GM23338 (cell line): ENCODE data around the gene HPCA. TPM values are rescaled to one million over a fixed set of nuclear protein-coding genes. Genes with fewer than 3 reads are reported as not detected.

ENCODE experiments used
- ATAC-seq: fragments of 200-7000 bp; cut with Tn5 transposase; 3 replicates; pipeline ENCODE4 v1.9.1; 2020
- DNase-seq: peaks from one replicate; pipeline ENCODE4 v3.0.0-alpha.2; 2015; ENCODE audit warnings: low spot score
- H2AFZ ChIP-seq: fragments of 200-600 bp; sonication (generic); 2 replicates; pipeline ENCODE4 v1.8.0; 2016; ENCODE audit warnings: antibody characterized with exemption, mild to moderate bottlenecking, moderate library complexity
- H3F3A ChIP-seq: fragments of 200-600 bp; sonication (generic); replicated peaks from 2 replicates; pipeline ENCODE4 v1.8.0; 2017; ENCODE audit warnings: antibody characterized with exemption, mixed run types, low read depth
- H3K27ac ChIP-seq: fragments of 200-600 bp; sonication (generic); 2 replicates; pipeline ENCODE4 v1.6.1; 2016; ENCODE audit warnings: low read depth
- H3K27me3 ChIP-seq: fragments of 200-600 bp; sonication (generic); 2 replicates; pipeline ENCODE4 v1.8.0; 2016; ENCODE audit warnings: mild to moderate bottlenecking, mixed run types, moderate library complexity; ENCODE audit not compliant: insufficient read depth
- H3K36me3 ChIP-seq: fragments of 200-600 bp; sonication (generic); 2 replicates; pipeline ENCODE4 v1.8.0; 2016; ENCODE audit warnings: mild to moderate bottlenecking; ENCODE audit not compliant: insufficient read depth
- H3K4me1 ChIP-seq: fragments of 200-600 bp; sonication (generic); 2 replicates; pipeline ENCODE4 v1.8.0; 2016; ENCODE audit warnings: mild to moderate bottlenecking, moderate library complexity; ENCODE audit not compliant: insufficient read depth
- H3K4me2 ChIP-seq: fragments of 200-600 bp; sonication (generic); 2 replicates; pipeline ENCODE4 v1.7.1; 2017; ENCODE audit warnings: mixed run types
- H3K4me3 ChIP-seq: fragments of 200-600 bp; sonication (generic); 2 replicates; pipeline ENCODE4 v1.6.1; 2016; ENCODE audit warnings: mixed run types
- H3K79me2 ChIP-seq: fragments of 200-600 bp; sonication (generic); replicated peaks from 2 replicates; pipeline ENCODE4 v1.8.0; 2017; ENCODE audit warnings: mild to moderate bottlenecking; ENCODE audit not compliant: insufficient read depth
- H3K9me2 ChIP-seq: fragments of 200-600 bp; sonication (generic); 2 replicates; pipeline ENCODE4 v1.8.0; 2017; ENCODE audit not compliant: insufficient read depth
- H4K20me1 ChIP-seq: fragments of 200-600 bp; sonication (generic); replicated peaks from 2 replicates; pipeline ENCODE4 v1.8.0; 2017; ENCODE audit warnings: mild to moderate bottlenecking; ENCODE audit not compliant: insufficient read depth
- H3K27ac Mint-ChIP-seq: 2 replicates; pipeline ENCODE4 v1.8.0; 2020; ENCODE audit warnings: inconsistent platforms, mild to moderate bottlenecking, moderate library complexity, mixed read lengths
- H3K27me3 Mint-ChIP-seq: 3 replicates; pipeline ENCODE4 v1.8.0; 2022; ENCODE audit warnings: low read depth, mild to moderate bottlenecking, moderate library complexity, mixed read lengths, inconsistent platforms; ENCODE audit not compliant: insufficient read depth, poor library complexity
- H3K36me3 Mint-ChIP-seq: 3 replicates; pipeline ENCODE4 v1.8.0; 2021; ENCODE audit warnings: low read depth, mild to moderate bottlenecking, inconsistent platforms, moderate library complexity, mixed read lengths
- H3K4me1 Mint-ChIP-seq: 3 replicates; pipeline ENCODE4 v1.8.0; 2020; ENCODE audit warnings: mild to moderate bottlenecking, inconsistent platforms, mixed read lengths
- H3K4me3 Mint-ChIP-seq: 3 replicates; pipeline ENCODE4 v1.8.0; 2021; ENCODE audit warnings: moderate library complexity, mild to moderate bottlenecking, inconsistent platforms, mixed read lengths
- H3K9me3 Mint-ChIP-seq: 3 replicates; pipeline ENCODE4 v1.8.0; 2020; ENCODE audit warnings: moderate library complexity, mild to moderate bottlenecking, inconsistent platforms, mixed read lengths
- CREB1 ChIP-seq: fragments of 250-450 bp; sonication (Bioruptor Pico); IDR thresholded peaks from 2 replicates; pipeline ENCODE4 v1.5.0; 2020; ENCODE audit warnings: low read depth, mild to moderate bottlenecking, moderate library complexity
- CTCF ChIP-seq, 2 experiments: fragments of 200-600 bp in 1 of 2; sonication (generic) in 1 of 2; conservative IDR thresholded peaks; 2 replicates each; pipeline versions ENCODE4 v1.5.1 to v1.6.1; 2016 to 2017; ENCODE audit warnings: antibody characterized with exemption in 2 of 2, low read depth in 2 of 2, mild to moderate bottlenecking in 2 of 2, moderate library complexity in 1 of 2
- ETS1 ChIP-seq: IDR thresholded peaks from 2 replicates; pipeline ENCODE4 v1.6.1; 2016; ENCODE audit warnings: antibody characterized with exemption
- EZH2 ChIP-seq: fragments of 200-600 bp; sonication (generic); IDR thresholded peaks from one replicate; pipeline ENCODE4 v1.8.0; 2017; ENCODE audit warnings: antibody characterized with exemption, mild to moderate bottlenecking, low read depth; ENCODE audit not compliant: unreplicated experiment
- EZH2phosphoT487 ChIP-seq: fragments of 200-600 bp; sonication (generic); IDR thresholded peaks from one replicate; pipeline ENCODE4 v1.8.1; 2018; ENCODE audit warnings: antibody characterized with exemption; ENCODE audit not compliant: unreplicated experiment
- JUNB ChIP-seq: IDR thresholded peaks from one replicate; pipeline ENCODE4 v1.6.1; 2016; ENCODE audit warnings: antibody characterized with exemption; ENCODE audit not compliant: unreplicated experiment
- NANOG ChIP-seq: IDR thresholded peaks from 2 replicates; pipeline ENCODE4 v1.6.1; 2016; ENCODE audit warnings: antibody characterized with exemption, borderline replicate concordance
- POLR2AphosphoS5 ChIP-seq: IDR thresholded peaks from 2 replicates; pipeline ENCODE4 v1.6.1; 2016; ENCODE audit warnings: antibody characterized with exemption, low read depth
- REST ChIP-seq: IDR thresholded peaks from one replicate; pipeline ENCODE4 v1.6.1; 2018; ENCODE audit warnings: antibody characterized with exemption; ENCODE audit not compliant: unreplicated experiment
- STAT1 ChIP-seq: IDR thresholded peaks from one replicate; pipeline ENCODE4 v1.6.1; 2016; ENCODE audit warnings: antibody characterized with exemption; ENCODE audit not compliant: unreplicated experiment
- ZNF114 ChIP-seq: fragments of 250-450 bp; sonication (Bioruptor Pico); IDR thresholded peaks from 2 replicates; pipeline ENCODE4 v1.5.0; 2020; ENCODE audit warnings: mild to moderate bottlenecking, moderate library complexity
- ZNF331 ChIP-seq: fragments of 250-450 bp; sonication (Bioruptor Pico); IDR thresholded peaks from 2 replicates; pipeline ENCODE4 v1.5.0; 2020; ENCODE audit warnings: low read depth, mild to moderate bottlenecking, moderate library complexity
- ZNF462 ChIP-seq: fragments of 250-450 bp; sonication (Bioruptor Pico); IDR thresholded peaks from 2 replicates; pipeline ENCODE4 v1.5.0; 2020; ENCODE audit warnings: mild to moderate bottlenecking, moderate library complexity
- polyA plus RNA-seq: library from polyadenylated mRNA; unstranded; fragments of >200 nt; fragmentation: Nextera tagmentation; extraction: Ambion mirVana; gene quantifications from 2 replicates; pipeline ENCODE4 v1.2.1, GENCODE V29; 2016
- total RNA-seq: library from RNA; depleted of rRNA; stranded (reverse); fragments of >200 nt; shearing (Covaris generic); gene quantifications from 2 replicates; pipeline ENCODE4 v1.2.3, GENCODE V29; 2014

The HPCA gene
- total and polyA plus RNA-seq, 2 experiments from 2014 or later = 0.35 to 0.82 TPM

- Histone ChIP-seq H3K4me1 (peaks cover 21% of the 10 kb centered on the region), H3K79me2 (no peaks in the 10 kb centered on the region), H4K20me1 (peaks cover 6% of the 10 kb centered on the region; the same call in 1 of the 2 replicates), H3K27me3 (peaks cover 20% of the 10 kb centered on the region), H3K4me3 (no peak overlapping the region), H3K4me2 (no peak overlapping the region), H3F3A (no peaks in the 10 kb centered on the region), H2AFZ (no peak overlapping the region), H3K9me2 (no peaks in the 10 kb centered on the region), H3K36me3 (no peaks in the 10 kb centered on the region), H3K27ac (no peak overlapping the region)
- ATAC-seq = no peak
- H3K9me3 Mint-ChIP-seq = no peaks in the 10 kb centered on the region
- H3K4me3 Mint-ChIP-seq = no peak overlapping the region
- no peak for DNase-seq
- H3K4me1 Mint-ChIP-seq = peaks cover 34% of the 10 kb centered on the region
- peaks cover 21% of the 10 kb centered on the region for H3K27me3 Mint-ChIP-seq
- H3K36me3 Mint-ChIP-seq = no peaks in the 10 kb centered on the region; the same call in 2 of the 3 replicates
- no peak for TF ChIP-seq NANOG
- no peak for TF ChIP-seq STAT1
- no peak for TF ChIP-seq CREB1 (CRISPR knock-in tag)
- TF ChIP-seq ETS1 = no peak
- TF ChIP-seq ZNF114 (CRISPR knock-in tag) = no peak
- TF ChIP-seq CTCF (conservative IDR thresholded peaks at IDR 0.05; ENCODE audit: low read depth in 2 of 2) = no peak
- no peak for TF ChIP-seq JUNB
- TF ChIP-seq EZH2 = no peak
- TF ChIP-seq REST = no peak
- no peak for TF ChIP-seq ZNF331 (CRISPR knock-in tag)
- no peak for TF ChIP-seq EZH2phosphoT487
- no peak for TF ChIP-seq ZNF462
- TF ChIP-seq POLR2AphosphoS5 = no peak
- H3K27ac Mint-ChIP-seq = no peak overlapping the region
These were observed 5.0 kb upstream of the HPCA start for GRCh38 chr1:32881291-32881690.
